GM12878 (cell line): ENCODE data around the gene SSR2. TPM values are rescaled to one million over a fixed set of nuclear protein-coding genes. Genes with fewer than 3 reads are reported as not detected.

Source experiments
- BCLAF1 ChIP-seq: fragments of 450-650 bp; IDR thresholded peaks from 2 replicates; pipeline ENCODE4 v1.6.1; 2017; ENCODE audit warnings: antibody characterized with exemption, mild to moderate bottlenecking, moderate library complexity
- CEBPB ChIP-seq, 2 experiments: fragments of 150-350 bp in 1 of 2; IDR thresholded peaks; 2 replicates each; pipeline ENCODE4 v1.6.1; 2012 to 2014; ENCODE audit warnings: low read depth in 2 of 2, low read length in 2 of 2, borderline replicate concordance in 1 of 2, inconsistent platforms in 1 of 2
- CREM ChIP-seq: IDR thresholded peaks from 2 replicates; pipeline ENCODE4 v1.6.1; 2014; ENCODE audit warnings: antibody characterized with exemption, low read depth
- E2F8 ChIP-seq: fragments of 450-650 bp; IDR thresholded peaks from 2 replicates; pipeline ENCODE4 v1.6.1; 2018; ENCODE audit warnings: mild to moderate bottlenecking, low read depth, moderate library complexity; ENCODE audit not compliant: partially characterized antibody
- EP300 ChIP-seq, 2 experiments: fragments of 150-350 bp in 1 of 2; IDR thresholded peaks; 2 replicates each; pipeline ENCODE4 v1.6.1; 2011 to 2012; ENCODE audit warnings: low read depth in 2 of 2, low read length in 2 of 2, borderline replicate concordance in 1 of 2, improper control_type of control experiment in 1 of 2, inconsistent platforms in 1 of 2; ENCODE audit not compliant: control insufficient read depth in 1 of 2
- EZH2 ChIP-seq: IDR thresholded peaks from 2 replicates; pipeline ENCODE4 v1.6.1; 2012; ENCODE audit warnings: low read depth, mild to moderate bottlenecking, control low read depth, inconsistent platforms, low read length, borderline replicate concordance; ENCODE audit not compliant: control insufficient read depth
- FOXK2 ChIP-seq: fragments of 450-650 bp; IDR thresholded peaks from 2 replicates; pipeline ENCODE4 v1.6.1; 2017; ENCODE audit warnings: mild to moderate bottlenecking, moderate library complexity
- MLLT1 ChIP-seq: fragments of 450-650 bp; IDR thresholded peaks from 2 replicates; pipeline ENCODE4 v1.6.1; 2016; ENCODE audit warnings: mild to moderate bottlenecking
- NR2F1 ChIP-seq: fragments of 450-650 bp; conservative IDR thresholded peaks from 2 replicates; pipeline ENCODE4 v1.6.1; 2017; ENCODE audit warnings: mild to moderate bottlenecking
- PML ChIP-seq: IDR thresholded peaks from 2 replicates; pipeline ENCODE4 v1.6.1; 2012; ENCODE audit warnings: low read length, inconsistent platforms
- POLR2AphosphoS5 ChIP-seq: IDR thresholded peaks from 2 replicates; pipeline ENCODE4 v1.6.1; 2011; ENCODE audit warnings: mild to moderate bottlenecking, low read length, inconsistent platforms
- RAD51 ChIP-seq: fragments of 450-650 bp; IDR thresholded peaks from 2 replicates; pipeline ENCODE4 v1.6.1; 2016; ENCODE audit warnings: moderate library complexity, mild to moderate bottlenecking, inconsistent platforms
- SREBF1 ChIP-seq: IDR thresholded peaks from 2 replicates; pipeline ENCODE4 v1.6.1; 2012; ENCODE audit warnings: mild to moderate bottlenecking, low read length
- USF2 ChIP-seq: IDR thresholded peaks from 2 replicates; pipeline ENCODE4 v1.6.1; 2011; ENCODE audit warnings: low read depth, low read length, improper control_type of control experiment, borderline replicate concordance
- ZBTB40 ChIP-seq: fragments of 450-650 bp; IDR thresholded peaks from 2 replicates; pipeline ENCODE4 v1.6.1; 2016; ENCODE audit warnings: mild to moderate bottlenecking, moderate library complexity, borderline replicate concordance
- polyA plus RNA-seq, 11 experiments: library from polyadenylated mRNA; depleted of rRNA in 4 of 11; unstranded in 6 of 11; stranded (reverse) in 5 of 11; fragments of >200 nt; fragmentation: Nextera tagmentation in 4 of 11; fragmentation: Illumina TruSeq in 1 of 11; extraction: Ambion mirVana in 4 of 11; extraction: Trizol in 1 of 11; gene quantifications; 1 replicate in 1 of 11; 2 replicates in 10 of 11; pipeline versions ENCODE4 v1.2.1 to v1.2.3, GENCODE V29; 2011 to 2016; ENCODE audit warnings: inconsistent platforms in 2 of 11, missing spikeins in 2 of 11, low read depth in 1 of 11
- total RNA-seq, 4 experiments: library from RNA; depleted of rRNA in 3 of 4; stranded (reverse); fragments of >200 nt in 3 of 4; fragmentation: Illumina TruSeq in 1 of 4; extraction: Trizol in 1 of 4; gene quantifications; 2 replicates each; pipeline versions ENCODE4 v1.2.1 to v1.2.3, GENCODE V29; 2013 to 2021

The SSR2 gene
- total and polyA plus RNA-seq, 10 of the 15 experiments (the other 5 are each of a cell fraction or from before 2014, with no cell fraction given): 207 to 553 (median 315) TPM

GRCh38 chr1:155976062-155976912, 44.5 kb downstream of the SSR2 start (continued):
- TF ChIP-seq E2F8 (no peak), MLLT1 (peak; percentile 59), USF2 (no peak), BCLAF1 (no peak), SREBF1 (no peak), CEBPB (IDR thresholded peaks at IDR 0.05; ENCODE audit: borderline replicate concordance in 1 of 2, low read depth in 2 of 2, low read length in 2 of 2) (no peak), EP300 (IDR thresholded peaks at IDR 0.05; ENCODE audit: borderline replicate concordance in 1 of 2, control insufficient read depth in 1 of 2, low read depth in 2 of 2, low read length in 2 of 2) (no peak), NR2F1 (peak; percentile 76; the same call in 1 of the 2 replicates), RAD51 (no peak), FOXK2 (no peak), CREM (no peak), POLR2AphosphoS5 (peak; percentile 23; the same call in 1 of the 2 replicates), EZH2 (no peak), PML (no peak), ZBTB40 (no peak)
